ENCODE results near the gene ARHGAP29.

DNA sequence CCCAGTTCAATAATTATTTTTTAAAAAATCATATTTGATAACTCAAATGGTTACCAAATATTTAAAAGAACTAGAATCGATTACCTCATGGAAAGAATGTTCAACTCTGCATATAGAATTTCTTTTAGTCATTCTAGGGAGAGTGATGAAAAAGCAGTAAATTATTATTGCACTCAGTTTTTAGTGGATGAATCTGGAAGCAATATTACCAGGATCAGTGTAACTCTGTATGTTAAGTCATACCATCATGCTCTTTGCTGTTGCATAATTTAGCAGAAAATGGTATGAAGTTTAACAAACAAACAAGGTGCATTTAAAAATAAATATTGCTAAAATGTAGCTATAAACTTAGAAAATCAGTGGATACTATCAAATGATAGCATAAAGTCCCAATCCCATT lies 46.1 kb upstream of the ARHGAP29 start:
- TF ChIP-seq DPF2 (IDR thresholded peaks at IDR 0.05) (no peak), EZH2 (IDR thresholded peaks at IDR 0.05; ENCODE audit: borderline replicate concordance, control insufficient read depth, low read depth, low read length) (no peak), CTCF (IDR thresholded peaks at IDR 0.05 in 2 of 3, conservative IDR thresholded peaks at IDR 0.05 in 1 of 3; ENCODE audit: control insufficient read depth in 2 of 3, extremely low read depth in 1 of 3, insufficient read depth in 1 of 3, low read depth in 3 of 3, low read length in 3 of 3) (no peak), ZNF384 (IDR thresholded peaks at IDR 0.05; ENCODE audit: borderline replicate concordance, low read depth, low read length) (no peak), CHD2 (IDR thresholded peaks at IDR 0.05; ENCODE audit: borderline replicate concordance, low read depth, low read length) (no peak), MYC (IDR thresholded peaks at IDR 0.05; ENCODE audit: insufficient read depth, insufficient read length, insufficient replicate concordance, low read length, severe bottlenecking) (no peak), CHD4 (IDR thresholded peaks at IDR 0.05) (no peak)
- TF ChIP-seq, protein P1, sequence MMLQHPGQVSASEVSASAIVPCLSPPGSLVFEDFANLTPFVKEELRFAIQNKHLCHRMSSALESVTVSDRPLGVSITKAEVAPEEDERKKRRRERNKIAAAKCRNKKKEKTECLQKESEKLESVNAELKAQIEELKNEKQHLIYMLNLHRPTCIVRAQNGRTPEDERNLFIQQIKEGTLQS (IDR thresholded peaks at IDR 0.05; ENCODE audit: borderline replicate concordance, extremely low read depth, low read depth, low read length), result no peak
- TF ChIP-seq, protein P2, sequence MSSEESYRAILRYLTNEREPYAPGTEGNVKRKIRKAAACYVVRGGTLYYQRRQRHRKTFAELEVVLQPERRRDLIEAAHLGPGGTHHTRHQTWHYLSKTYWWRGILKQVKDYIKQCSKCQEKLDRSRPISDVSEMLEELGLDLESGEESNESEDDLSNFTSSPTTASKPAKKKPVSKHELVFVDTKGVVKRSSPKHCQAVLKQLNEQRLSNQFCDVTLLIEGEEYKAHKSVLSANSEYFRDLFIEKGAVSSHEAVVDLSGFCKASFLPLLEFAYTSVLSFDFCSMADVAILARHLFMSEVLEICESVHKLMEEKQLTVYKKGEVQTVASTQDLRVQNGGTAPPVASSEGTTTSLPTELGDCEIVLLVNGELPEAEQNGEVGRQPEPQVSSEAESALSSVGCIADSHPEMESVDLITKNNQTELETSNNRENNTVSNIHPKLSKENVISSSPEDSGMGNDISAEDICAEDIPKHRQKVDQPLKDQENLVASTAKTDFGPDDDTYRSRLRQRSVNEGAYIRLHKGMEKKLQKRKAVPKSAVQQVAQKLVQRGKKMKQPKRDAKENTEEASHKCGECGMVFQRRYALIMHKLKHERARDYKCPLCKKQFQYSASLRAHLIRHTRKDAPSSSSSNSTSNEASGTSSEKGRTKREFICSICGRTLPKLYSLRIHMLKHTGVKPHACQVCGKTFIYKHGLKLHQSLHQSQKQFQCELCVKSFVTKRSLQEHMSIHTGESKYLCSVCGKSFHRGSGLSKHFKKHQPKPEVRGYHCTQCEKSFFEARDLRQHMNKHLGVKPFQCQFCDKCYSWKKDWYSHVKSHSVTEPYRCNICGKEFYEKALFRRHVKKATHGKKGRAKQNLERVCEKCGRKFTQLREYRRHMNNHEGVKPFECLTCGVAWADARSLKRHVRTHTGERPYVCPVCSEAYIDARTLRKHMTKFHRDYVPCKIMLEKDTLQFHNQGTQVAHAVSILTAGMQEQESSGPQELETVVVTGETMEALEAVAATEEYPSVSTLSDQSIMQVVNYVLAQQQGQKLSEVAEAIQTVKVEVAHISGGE (CRISPR knock-in tag; IDR thresholded peaks at IDR 0.05), result no peak

Data from GM12878 (cell line).